Naive B cell (primary cell): ENCODE measurements around the gene GAMT. TPM values are rescaled to one million over a fixed set of nuclear protein-coding genes. Genes with fewer than 3 reads are reported as not detected.
A peak's percentile ranks its signal among the peaks of the same experiment; 100 is the strongest.

Experiments used
- ATAC-seq, 2 donors: fragments of 150-1000 bp; cut with Tn5 transposase; 2 replicates each; pipeline ENCODE4 v1.10.0; 2021; ENCODE audit warnings: low read depth in 2 of 2, mild to moderate bottlenecking in 2 of 2, moderate library complexity in 2 of 2
- DNase-seq: peaks from one replicate; pipeline ENCODE4 v3.0.0; 2022
- H3K27ac Mint-ChIP-seq, 6 donors: one replicate each; pipeline ENCODE4 v1.8.0; 2020 to 2022; ENCODE audit warnings: mild to moderate bottlenecking in 6 of 6, mixed read lengths in 6 of 6, moderate library complexity in 5 of 6, inconsistent platforms in 2 of 6
- H3K27me3 Mint-ChIP-seq, 3 donors: one replicate each; pipeline ENCODE4 v1.8.0; 2021 to 2022; ENCODE audit warnings: mixed read lengths in 3 of 3, mild to moderate bottlenecking in 1 of 3
- H3K36me3 Mint-ChIP-seq, 2 donors: one replicate each; pipeline ENCODE4 v1.8.0; 2020 to 2022; ENCODE audit warnings: mixed read lengths in 2 of 2, inconsistent platforms in 1 of 2, mild to moderate bottlenecking in 1 of 2
- H3K4me1 Mint-ChIP-seq, 3 donors: one replicate each; pipeline ENCODE4 v1.8.0; 2020 to 2022; ENCODE audit warnings: mixed read lengths in 3 of 3, inconsistent platforms in 1 of 3, mild to moderate bottlenecking in 1 of 3, moderate library complexity in 1 of 3
- H3K4me3 Mint-ChIP-seq, 8 donors: one replicate each; pipeline ENCODE4 v1.8.0; 2020 to 2022; ENCODE audit warnings: mild to moderate bottlenecking in 8 of 8, mixed read lengths in 8 of 8, moderate library complexity in 8 of 8, inconsistent platforms in 2 of 8
- H3K9me3 Mint-ChIP-seq, 7 donors: one replicate each; pipeline ENCODE4 v1.8.0; 2020 to 2022; ENCODE audit warnings: mixed read lengths in 7 of 7, mild to moderate bottlenecking in 5 of 7, inconsistent platforms in 2 of 7, moderate library complexity in 1 of 7
- polyA plus RNA-seq, 6 donors: library from polyadenylated mRNA; unstranded; fragments of 300-500 nt; fragmentation: Illumina TruSeq; gene quantifications; one replicate each; pipeline ENCODE4 v1.2.3, GENCODE V29; 2021; ENCODE audit warnings: low read depth in 6 of 6

Gene GAMT
- polyA plus RNA-seq, result 10 to 100 TPM; 14.4 to 24.6 (median 15.7) TPM

GRCh38 chr19:1401138-1401888 is at the start of gene GAMT:
GAMT (minus strand) TSS chr19:1401542; CDS start chr19:1401476, 66 bp downstream.
- peak within 1 kb of the TSS in 1 of 6 donors; percentile 42 for H3K27ac Mint-ChIP-seq
- ATAC-seq (peak; percentile 83 to 84), DNase-seq (peak; percentile 55)
- H3K27me3 Mint-ChIP-seq, result peaks cover 0 to 13% (median 8%) of the 10 kb centered on the region in 3 donors
- no peaks in the 10 kb centered on the region for H3K9me3 Mint-ChIP-seq
- H3K4me1 Mint-ChIP-seq, result peaks cover 10 to 16% (median 13%) of the 10 kb centered on the region in 3 donors
- H3K4me3 Mint-ChIP-seq, result peak within 1 kb of the TSS; percentile 69 to 88 (median 78)
- no peaks in the 10 kb centered on the region for H3K36me3 Mint-ChIP-seq

GRCh38 chr19:1449467-1450442 is 48.4 kb upstream of the GAMT start, which contains the start of gene APC2:
APC2 (plus strand) TSS chr19:1450121; CDS start chr19:1453002, 2,881 bp downstream.
- ATAC-seq (peak; percentile 15 to 22), DNase-seq (no peak)
- Mint-ChIP-seq H3K36me3 (peaks cover 0 to 23% of the 10 kb centered on the region in 2 donors), H3K9me3 (peaks cover 0 to 3% (median 0%) of the 10 kb centered on the region in 7 donors), H3K4me1 (peaks cover 27 to 33% (median 33%) of the 10 kb centered on the region in 3 donors), H3K4me3 (peak within 1 kb of the TSS; percentile 5 to 87 (median 45)), H3K27me3 (peaks cover 20 to 74% (median 63%) of the 10 kb centered on the region in 3 donors), H3K27ac (peak within 1 kb of the TSS in 3 of 6 donors; percentile 37 to 70 (median 62))

DNA sequence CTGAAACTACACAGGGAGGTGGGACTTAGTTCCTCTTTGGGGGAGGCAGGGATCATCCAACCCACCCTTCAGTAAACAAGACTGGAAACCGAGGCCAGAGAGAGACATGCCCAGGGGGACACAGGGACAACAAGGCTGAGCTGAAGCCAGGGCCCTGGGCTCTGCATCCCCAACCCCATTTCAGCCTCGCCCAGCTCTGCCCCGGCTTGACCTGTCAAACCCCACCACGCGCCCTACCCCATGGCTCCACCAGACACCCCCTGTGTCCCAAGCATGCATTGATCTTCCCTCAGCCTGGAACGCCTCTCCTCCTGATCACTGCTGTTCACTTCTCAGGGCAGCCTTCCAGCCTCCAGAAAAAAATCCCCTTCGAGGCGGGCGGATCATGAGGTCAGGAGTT is 46.6 kb upstream of the GAMT start:
- DNase-seq, result no peak
- Mint-ChIP-seq H3K4me1 (peaks cover 21 to 31% (median 27%) of the 10 kb centered on the region in 3 donors), H3K9me3 (peaks cover 0 to 2% (median 0%) of the 10 kb centered on the region in 7 donors), H3K36me3 (peaks cover 0 to 15% of the 10 kb centered on the region in 2 donors), H3K27ac (peak overlapping the region in 1 of 6 donors; percentile 53), H3K4me3 (peak overlapping the region in 4 of 8 donors; percentile 34 to 67 (median 36)), H3K27me3 (peaks cover 15 to 60% (median 51%) of the 10 kb centered on the region in 3 donors)
- ATAC-seq, result no peak

GRCh38 chr19:1447504-1447903 is 46.2 kb upstream of the GAMT start:
- Mint-ChIP-seq H3K36me3 (peaks cover 0 to 15% of the 10 kb centered on the region in 2 donors), H3K27ac (peak overlapping the region in 3 of 6 donors; percentile 20 to 86 (median 81))

GRCh38 chr19:1446713-1447481 is 45.6 kb upstream of the GAMT start:
- Mint-ChIP-seq H3K27me3 (peaks cover 15 to 50% (median 43%) of the 10 kb centered on the region in 3 donors), H3K9me3 (peaks cover 0 to 2% (median 0%) of the 10 kb centered on the region in 7 donors), H3K36me3 (peaks cover 0 to 15% of the 10 kb centered on the region in 2 donors), H3K4me3 (peak overlapping the region; percentile 35 to 72 (median 56)), H3K4me1 (peaks cover 19 to 31% (median 27%) of the 10 kb centered on the region in 3 donors), H3K27ac (peak overlapping the region in 2 of 6 donors; percentile 20 to 81)
- DNase-seq (no peak), ATAC-seq (no peak)

More at GRCh38 chr19:1447504-1447903, 46.2 kb upstream of the GAMT start:
- Mint-ChIP-seq H3K4me3 (peak overlapping the region; percentile 35 to 72 (median 56)), H3K9me3 (peaks cover 0 to 2% (median 0%) of the 10 kb centered on the region in 7 donors), H3K27me3 (peaks cover 15 to 56% (median 47%) of the 10 kb centered on the region in 3 donors), H3K4me1 (peaks cover 21 to 31% (median 27%) of the 10 kb centered on the region in 3 donors)
- ATAC-seq (no peak), DNase-seq (no peak)

DNA sequence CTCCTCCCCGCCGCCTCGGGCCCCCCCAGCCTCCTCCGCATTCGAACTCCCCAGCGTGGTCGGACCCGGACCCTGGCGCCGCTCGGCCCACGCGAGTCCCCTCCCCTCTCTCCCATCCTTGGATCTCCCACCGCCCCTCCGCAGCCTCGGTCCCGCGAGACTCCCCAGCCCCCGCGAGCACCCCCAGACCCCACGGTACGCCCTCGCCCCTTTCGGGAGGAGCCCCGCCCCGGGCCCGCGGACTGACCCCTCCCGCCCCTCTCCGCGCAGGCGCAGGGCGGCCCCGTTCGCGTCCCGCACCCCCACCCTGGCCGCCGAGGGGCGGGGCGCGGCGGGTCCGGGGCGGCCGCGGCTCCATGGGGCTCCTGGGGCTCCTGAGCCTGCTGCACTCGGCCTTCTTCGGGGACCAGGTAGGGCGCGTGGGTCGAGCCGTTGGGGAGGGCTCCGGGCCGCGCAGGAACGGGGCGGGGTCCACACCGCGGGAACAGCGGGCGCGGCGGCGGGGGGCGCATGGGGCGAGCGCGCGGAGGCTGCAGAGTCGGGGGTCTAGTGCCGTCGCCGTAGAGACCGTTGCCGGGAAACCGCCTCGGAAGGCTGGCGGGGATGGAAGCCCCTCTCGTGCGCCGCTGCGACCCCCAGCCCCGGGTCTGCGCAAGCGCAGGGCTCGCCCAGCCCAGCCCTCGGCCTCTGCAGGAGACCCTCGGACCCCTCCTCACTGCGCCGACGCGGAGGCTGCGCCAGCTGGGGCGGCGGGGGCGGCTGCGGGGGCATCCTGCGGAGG is 44.8 kb upstream of the GAMT start:
- Mint-ChIP-seq H3K4me1 (peaks cover 19 to 31% (median 30%) of the 10 kb centered on the region in 3 donors), H3K4me3 (peak overlapping the region in 1 of 8 donors; percentile 73), H3K36me3 (peaks cover 0 to 15% of the 10 kb centered on the region in 2 donors), H3K27ac (no peak overlapping the region), H3K27me3 (peaks cover 15 to 42% (median 35%) of the 10 kb centered on the region in 3 donors), H3K9me3 (peaks cover 0 to 2% (median 0%) of the 10 kb centered on the region in 7 donors)
- DNase-seq, result no peak
- ATAC-seq, result no peak

DNA sequence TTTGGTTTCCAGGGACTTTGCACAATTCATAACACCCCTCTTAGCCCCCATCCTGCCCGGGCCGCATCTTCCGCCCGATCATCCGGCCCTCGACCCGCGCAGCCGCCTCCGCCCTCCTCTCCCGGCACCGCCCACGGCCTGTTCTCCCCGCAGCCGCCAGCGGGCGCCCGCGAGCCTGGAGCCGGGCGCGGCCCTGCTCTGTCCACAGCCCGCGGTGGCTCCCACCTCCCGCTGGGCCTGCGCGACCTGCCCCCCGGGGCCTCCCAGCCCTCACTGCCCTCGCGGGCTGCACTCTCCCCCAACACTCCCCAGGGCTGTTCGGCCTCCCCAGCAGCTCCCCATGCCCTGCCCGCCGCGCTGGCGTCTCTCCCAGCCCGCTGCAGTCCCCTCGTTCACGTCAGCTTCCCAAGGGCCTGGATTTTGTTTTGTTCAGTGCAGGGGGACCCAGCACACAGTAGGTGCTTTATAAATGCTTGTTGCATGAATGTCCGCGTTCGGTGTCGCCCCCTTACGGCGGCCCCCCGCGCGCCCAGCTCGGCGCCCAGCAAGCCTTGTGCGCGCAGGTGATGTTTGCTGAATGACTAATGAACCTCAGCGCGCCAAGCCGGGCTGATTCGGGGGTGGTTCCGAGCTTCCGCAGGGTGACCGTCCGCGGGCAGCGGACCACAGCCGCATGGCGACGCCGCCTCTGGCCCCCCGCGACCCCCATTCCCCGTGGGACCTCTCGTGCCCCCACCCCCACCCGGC is 44.0 kb upstream of the GAMT start:
- Mint-ChIP-seq H3K4me3 (peak overlapping the region; percentile 65 to 88 (median 78)), H3K36me3 (peaks cover 0 to 7% of the 10 kb centered on the region in 2 donors), H3K9me3 (no peaks in the 10 kb centered on the region), H3K27me3 (peaks cover 7 to 34% (median 27%) of the 10 kb centered on the region in 3 donors), H3K4me1 (peaks cover 15 to 31% (median 30%) of the 10 kb centered on the region in 3 donors), H3K27ac (peak overlapping the region in 1 of 6 donors; percentile 56)
- DNase-seq, result peak; percentile 74
- ATAC-seq, result peak; percentile 84 to 87

DNA sequence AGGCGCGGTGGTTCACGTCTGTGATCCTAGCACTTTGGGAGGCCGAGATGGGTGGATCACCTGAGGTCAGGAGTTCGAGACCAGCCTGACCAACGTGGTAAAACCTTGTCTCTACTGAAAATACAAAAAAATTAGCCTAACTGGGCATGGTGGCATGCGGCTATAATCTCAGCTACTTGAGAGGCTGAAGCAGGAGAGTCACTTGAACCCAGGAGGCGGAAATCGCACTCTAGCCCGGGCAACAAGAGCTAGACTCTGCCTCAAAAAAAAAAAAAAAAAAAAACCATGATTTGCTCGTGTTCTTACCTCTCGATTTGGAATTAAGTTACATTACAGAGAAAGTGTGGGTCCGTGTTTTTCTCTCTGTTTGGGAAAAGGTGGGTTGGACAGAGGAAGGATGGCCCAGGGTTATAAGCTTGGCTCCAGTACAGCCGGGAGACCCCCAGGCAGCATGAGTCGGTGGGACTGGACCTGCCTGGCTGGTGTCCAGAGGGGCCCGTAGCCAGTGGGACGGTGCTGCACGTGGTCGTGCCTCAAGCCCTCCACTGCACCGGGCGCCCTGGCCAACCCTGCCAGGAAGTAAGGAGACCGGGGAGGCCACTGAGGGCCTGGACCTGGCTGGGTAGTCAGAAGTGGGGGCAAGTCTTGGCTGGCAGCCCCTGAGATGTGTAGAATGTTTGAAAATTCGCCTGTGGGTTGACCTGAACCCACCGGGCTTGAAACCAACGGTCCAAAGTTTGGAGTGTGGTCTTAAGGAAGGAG is 40.5 kb upstream of the GAMT start:
- H3K27ac Mint-ChIP-seq, result peak overlapping the region in 2 of 6 donors; percentile 34 to 59
- no peaks in the 10 kb centered on the region for H3K36me3 Mint-ChIP-seq
- H3K4me1 Mint-ChIP-seq, result peaks cover 12 to 38% (median 32%) of the 10 kb centered on the region in 3 donors
- H3K9me3 Mint-ChIP-seq, result no peaks in the 10 kb centered on the region
- ATAC-seq (no peak), DNase-seq (no peak)
- H3K4me3 Mint-ChIP-seq, result peak overlapping the region in 5 of 8 donors; percentile 61 to 84 (median 79)
- peaks cover 0 to 7% (median 0%) of the 10 kb centered on the region in 3 donors for H3K27me3 Mint-ChIP-seq

GRCh38 chr19:1441022-1441426 is 39.7 kb upstream of the GAMT start:
- ATAC-seq (no peak), DNase-seq (no peak)
- H3K4me3 Mint-ChIP-seq, result peak overlapping the region in 5 of 8 donors; percentile 16 to 100 (median 99)
- H3K27me3 Mint-ChIP-seq, result peaks cover 0 to 5% (median 0%) of the 10 kb centered on the region in 3 donors
- H3K9me3 Mint-ChIP-seq, result no peaks in the 10 kb centered on the region
- H3K36me3 Mint-ChIP-seq, result no peaks in the 10 kb centered on the region
- H3K4me1 Mint-ChIP-seq, result peaks cover 12 to 38% (median 32%) of the 10 kb centered on the region in 3 donors
- H3K27ac Mint-ChIP-seq, result peak overlapping the region in 1 of 6 donors; percentile 99

GRCh38 chr19:1440418-1440801 is 39.1 kb upstream of the GAMT start:
- H3K27me3 Mint-ChIP-seq, result peaks cover 0 to 2% (median 0%) of the 10 kb centered on the region in 3 donors
- H3K27ac Mint-ChIP-seq, result peak overlapping the region in 3 of 6 donors; percentile 65 to 99 (median 70)
- ATAC-seq, result no peak
- H3K4me1 Mint-ChIP-seq, result peaks cover 12 to 36% (median 32%) of the 10 kb centered on the region in 3 donors
- H3K9me3 Mint-ChIP-seq, result no peaks in the 10 kb centered on the region
- no peaks in the 10 kb centered on the region for H3K36me3 Mint-ChIP-seq
- no peak for DNase-seq
- peak overlapping the region; percentile 42 to 100 (median 90) for H3K4me3 Mint-ChIP-seq
